Activated T-cell treated with anti-CD3 and anti-CD28 coated beads for 24 hours (primary cell): ENCODE data around the gene OR10A2.
"Not testable (repeated sequence)": the region's sequence is repeated elsewhere in the genome, so short reads cannot be mapped to it uniquely, and the experiment has no call there.

Experiments used
- DNase-seq: peaks from one replicate; pipeline ENCODE4 v3.0.0-alpha.2; 2020; ENCODE audit warnings: low read depth

OR10A2 gene, protein sequence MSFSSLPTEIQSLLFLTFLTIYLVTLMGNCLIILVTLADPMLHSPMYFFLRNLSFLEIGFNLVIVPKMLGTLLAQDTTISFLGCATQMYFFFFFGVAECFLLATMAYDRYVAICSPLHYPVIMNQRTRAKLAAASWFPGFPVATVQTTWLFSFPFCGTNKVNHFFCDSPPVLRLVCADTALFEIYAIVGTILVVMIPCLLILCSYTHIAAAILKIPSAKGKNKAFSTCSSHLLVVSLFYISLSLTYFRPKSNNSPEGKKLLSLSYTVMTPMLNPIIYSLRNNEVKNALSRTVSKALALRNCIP

DNA sequence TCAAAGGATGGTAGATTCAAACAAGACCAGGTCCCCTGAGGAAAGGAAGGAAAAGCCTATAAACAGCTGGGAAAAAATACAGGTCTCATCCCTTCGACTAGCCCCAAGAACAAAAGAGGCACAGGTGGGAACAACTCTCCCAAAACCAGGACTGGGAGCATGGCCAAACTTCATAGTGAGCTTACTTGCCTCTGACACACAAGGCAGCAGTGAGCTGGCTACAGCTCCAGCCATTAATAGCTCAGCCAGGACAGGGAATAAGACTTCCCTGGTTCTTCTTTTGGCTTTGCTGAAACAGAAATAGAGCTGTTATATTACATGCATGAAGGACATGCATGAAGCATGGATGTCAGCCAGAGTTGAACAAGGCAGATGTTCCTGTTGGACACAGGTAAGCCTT is at the start of gene OR10A2:
Gene OR10A2, plus strand, starts transcription at position 97 of the 400 bp plus-strand sequence. CDS start 6,698 bp downstream, outside the sequence.
- no peak for DNase-seq

DNA sequence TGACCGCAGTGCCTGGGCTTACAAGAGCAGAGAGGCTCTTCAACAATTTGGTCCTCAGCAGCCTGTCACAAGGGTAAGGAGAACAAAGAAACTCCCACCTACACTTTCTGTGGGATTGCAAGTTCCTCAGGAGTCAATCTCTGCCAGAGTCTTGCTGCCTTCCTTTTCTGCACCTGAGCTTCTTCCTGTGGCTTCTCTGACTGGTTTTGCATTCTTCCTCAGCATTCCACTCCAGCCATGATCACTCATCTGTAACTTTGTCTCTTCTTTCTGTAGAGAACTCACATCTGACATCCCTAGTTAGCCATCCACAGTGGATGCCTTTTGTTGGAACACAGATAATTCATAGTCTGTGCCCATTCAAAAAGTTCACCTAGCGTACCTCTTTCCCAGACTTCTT is 49.2 kb upstream of the OR10A2 start:
- no peak for DNase-seq

DNA sequence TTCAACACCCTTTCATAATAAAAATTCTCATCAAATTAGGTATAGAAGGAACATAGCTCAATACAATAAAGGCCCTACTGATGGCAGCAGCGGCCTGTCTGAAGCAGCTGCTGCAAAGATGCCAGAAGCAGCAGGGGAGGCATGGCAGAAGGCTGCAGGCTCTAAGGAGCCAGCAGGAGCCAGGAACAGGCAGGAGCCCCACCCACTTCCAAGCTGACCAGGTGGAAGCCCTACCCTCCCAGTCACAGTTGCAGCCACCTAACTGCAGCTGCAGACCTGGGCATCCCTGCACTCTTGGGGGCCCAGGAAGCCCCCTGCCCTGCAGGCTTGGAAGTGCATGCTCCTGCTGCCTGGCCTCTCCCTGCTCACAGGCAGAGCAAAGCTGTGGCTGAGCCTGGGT is 45.2 kb upstream of the OR10A2 start:
- no peak for DNase-seq

DNA sequence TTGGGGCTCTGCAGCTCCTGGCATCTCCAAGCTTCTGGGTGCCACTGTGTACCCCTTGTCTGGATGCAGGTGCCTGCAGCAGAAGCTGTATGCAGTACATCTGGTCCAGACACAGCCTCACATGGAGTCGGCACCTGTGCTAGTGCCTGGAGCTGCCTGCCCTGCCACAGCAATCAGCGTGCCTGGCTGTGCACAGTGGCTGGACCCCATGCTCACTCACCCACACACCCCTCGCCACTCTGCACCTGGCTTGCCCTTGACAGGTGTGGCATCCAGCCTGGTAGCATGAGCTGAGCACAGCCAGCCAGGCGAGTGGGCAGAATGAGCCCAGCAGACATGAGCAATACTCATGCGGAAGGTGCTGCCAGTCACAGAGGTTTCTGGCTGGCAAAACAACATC is 43.9 kb upstream of the OR10A2 start:
- no peak for DNase-seq

DNA sequence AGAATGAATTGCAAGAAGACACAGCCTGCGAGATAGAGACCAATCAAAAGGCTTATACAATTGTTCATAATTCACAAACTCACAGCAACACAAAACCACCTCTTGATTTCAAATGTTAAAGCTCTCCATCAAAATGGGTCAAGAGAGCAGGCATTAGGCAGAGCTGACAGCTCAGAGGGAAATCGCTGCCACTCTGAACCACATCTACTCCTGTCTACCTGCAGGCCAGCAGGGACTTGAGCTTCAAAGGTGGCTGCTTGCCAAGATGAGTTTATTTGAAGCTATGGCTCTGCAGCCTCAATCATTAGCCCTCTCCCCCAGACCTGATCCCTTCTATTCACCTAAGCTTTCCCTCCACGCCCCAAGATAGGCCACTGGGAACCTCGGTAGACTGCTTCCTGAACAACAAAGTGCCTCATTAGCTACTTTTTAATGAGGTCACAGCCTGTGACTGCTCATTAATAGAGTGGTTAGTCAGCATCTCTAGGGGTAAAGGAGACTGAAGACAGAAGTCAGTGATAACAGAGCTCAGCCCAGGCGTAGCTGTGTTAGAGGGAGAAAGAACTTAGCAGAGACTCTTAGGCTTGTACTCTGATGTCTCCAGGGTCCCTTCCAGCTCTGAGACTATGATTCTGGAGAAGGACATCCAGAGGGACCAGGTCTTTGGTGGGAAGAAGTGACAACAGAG is 38.6 kb upstream of the OR10A2 start:
- no peak for DNase-seq

DNA sequence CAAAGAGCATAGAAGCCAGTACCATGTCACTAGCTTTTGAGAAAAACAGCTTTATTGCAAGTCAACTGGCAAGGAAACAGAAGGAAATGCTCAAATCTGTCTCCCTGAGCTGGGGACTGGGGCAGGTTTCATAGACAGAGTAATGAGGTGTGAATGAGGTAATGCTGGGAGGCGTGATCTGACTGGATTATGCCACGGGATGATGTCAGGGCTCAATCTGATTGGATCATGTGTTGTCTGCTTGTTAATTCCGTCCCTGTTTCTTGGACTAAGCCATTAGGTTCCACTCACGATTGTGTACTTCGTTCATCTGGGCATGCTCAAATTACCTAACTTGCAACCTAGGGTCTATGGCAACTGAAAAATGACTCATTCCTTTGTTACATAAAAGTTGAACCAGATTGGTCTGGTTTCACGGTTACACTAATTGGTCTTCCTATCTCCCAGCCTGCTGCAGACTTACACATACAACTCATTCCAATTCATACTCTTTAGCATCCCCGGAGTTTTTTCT is 37.6 kb upstream of the OR10A2 start:
- no peak for DNase-seq

DNA sequence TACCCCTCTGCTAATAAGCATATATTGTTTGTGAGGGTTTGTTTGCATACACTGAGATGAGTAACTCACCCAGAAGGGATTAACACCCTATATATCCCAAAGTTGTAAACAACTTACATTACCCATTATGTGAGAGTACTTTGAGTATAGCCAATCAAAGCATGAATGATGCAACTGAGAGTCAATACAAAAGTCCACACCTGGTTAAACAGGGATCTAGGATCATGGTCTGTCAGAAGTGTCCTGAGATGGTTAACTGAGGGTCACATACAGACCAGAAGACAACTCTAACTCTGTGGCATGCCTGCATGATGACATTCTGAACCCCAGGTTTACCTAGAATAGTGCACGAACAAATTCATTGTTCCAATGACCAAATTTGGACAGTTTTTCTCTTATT is 34.8 kb upstream of the OR10A2 start:
- DNase-seq: no peak

DNA sequence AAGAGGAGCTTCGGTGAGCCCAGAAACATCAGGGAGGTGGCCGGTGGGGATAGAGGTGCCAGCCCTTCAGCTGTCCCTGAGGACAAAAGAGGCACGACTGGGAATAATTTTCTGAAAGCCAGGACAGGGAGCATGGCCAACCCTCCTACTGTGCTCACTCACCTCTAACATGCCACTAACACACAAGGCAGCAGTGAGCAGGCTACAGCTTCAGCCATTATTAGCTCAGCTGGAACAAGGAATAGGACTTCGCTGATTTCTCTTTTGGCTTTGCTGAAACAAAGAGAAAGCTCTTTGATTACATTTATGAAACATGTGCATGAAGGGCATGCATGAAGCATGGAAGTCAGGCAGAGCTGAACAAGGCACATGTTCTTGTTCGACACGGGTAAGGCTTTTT is 29.5 kb upstream of the OR10A2 start:
- DNase-seq: no peak

DNA sequence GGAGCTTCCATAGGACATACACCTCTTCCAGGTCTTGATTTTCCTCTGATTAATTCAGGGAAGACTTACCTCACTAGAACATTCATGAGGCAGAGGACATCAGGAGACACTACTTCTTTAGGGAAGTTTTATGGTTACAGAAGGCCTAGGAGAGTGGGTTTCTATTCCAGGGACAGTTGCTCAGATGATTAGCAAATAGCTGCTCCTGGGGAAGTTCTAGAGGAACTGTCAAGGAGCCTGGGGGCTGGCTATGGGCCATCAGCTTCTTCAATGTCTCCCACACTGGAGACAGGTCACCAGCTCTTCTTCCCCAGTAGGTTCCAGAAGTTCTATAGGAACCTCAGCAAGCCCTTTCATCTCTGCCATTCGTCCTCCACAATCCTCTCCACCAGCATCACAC is 28.8 kb upstream of the OR10A2 start:
- no peak for DNase-seq

DNA sequence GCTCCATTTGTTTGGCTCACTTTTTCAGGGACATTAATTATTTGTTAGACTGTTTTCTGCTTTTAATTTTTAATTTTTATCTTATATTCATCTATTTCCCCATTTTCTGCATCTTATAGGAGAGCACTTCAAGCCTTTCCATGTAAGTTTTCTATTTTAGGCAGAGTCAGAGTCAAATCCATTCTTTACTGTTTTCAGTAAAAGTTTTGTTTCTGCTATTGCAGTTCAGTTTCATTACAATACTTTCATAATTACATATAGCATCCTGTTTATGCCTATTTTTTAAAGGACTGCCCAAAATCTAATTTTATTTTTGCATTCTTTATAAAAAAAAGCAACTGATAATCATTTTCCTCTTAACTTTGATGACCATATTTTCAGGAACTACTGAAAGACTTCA is 21.2 kb upstream of the OR10A2 start:
- no peak for DNase-seq

DNA sequence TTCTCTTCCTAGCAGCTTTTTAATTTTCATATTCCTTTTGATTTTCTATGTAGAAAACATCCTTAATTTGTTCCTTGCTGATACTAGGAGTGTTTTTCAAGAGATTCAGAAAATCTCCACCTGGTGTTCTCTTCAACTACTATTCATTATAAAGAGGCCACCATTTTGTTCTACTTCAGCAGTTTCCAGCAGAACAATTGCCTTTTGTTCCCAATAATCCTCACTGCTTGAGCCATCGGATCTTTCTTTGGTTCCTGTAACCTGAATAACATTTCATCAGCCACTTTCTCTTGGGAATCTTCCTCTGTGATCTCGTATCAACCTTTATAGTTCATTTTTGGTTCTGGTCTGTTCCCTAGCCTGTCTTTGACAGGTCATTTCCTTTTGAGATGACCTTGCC is 19.2 kb upstream of the OR10A2 start:
- no peak for DNase-seq

DNA sequence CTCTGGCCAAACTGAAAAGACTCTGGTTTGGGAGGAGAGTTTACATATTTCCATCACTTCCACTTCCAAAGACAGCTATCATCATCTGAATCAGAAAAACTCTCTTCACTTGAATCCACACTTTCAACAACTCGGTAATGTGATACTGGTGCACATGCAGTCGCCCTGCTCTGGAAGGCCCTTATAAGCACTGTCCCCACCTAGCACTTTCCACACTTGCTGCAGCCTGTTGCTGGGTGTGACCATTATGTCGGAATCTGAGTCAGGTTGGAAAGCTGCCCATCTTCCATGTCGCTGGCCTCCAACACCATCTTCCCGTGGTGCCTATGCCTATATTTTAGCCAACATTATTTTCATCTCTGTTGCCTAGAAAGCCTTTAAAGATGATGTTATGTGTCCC is 18.5 kb upstream of the OR10A2 start:
- no peak for DNase-seq

DNA sequence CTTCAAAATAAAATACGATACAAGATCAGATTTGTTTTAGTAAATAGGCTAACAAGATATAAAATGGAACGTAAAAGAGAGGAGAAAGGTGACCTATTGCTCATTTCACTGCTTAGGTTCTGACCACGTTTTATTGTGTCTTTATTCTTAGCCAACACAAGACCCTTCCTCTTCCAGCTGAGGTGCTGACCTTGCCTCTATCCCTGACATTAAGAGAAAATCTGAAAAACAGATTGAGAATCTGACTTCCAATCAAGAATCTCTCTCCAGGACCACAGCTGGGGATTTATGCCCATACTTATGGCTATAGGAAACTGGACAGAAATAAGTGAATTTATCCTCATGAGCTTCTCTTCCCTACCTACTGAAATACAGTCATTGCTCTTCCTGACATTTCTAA is 17.5 kb upstream of the OR10A2 start, which contains the start of gene OR10A5:
Gene OR10A5, plus strand, starts transcription at position 301 of the 400 bp plus-strand sequence. Its CDS starts 0 bp downstream, at position 301.
- DNase-seq: no peak

DNA sequence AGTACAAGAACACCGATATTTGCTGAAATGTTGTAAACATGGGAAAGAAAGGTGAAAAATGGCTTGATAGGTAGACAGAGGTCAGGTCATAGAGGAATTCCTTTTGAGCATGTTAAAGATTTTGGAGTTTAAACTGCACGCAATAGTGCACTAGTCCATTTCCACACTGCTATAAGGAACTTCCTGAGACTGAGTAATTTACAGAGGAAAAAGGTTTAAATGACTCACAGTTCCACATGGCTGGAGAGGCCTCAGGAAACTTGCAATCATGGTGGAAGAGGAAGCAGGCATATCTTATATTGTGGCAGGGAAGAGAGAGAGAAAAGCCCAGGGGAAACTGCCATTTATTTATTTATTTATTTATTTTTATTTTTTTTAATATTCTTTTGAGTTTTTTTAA is 12.3 kb upstream of the OR10A2 start:
- DNase-seq: no peak

DNA sequence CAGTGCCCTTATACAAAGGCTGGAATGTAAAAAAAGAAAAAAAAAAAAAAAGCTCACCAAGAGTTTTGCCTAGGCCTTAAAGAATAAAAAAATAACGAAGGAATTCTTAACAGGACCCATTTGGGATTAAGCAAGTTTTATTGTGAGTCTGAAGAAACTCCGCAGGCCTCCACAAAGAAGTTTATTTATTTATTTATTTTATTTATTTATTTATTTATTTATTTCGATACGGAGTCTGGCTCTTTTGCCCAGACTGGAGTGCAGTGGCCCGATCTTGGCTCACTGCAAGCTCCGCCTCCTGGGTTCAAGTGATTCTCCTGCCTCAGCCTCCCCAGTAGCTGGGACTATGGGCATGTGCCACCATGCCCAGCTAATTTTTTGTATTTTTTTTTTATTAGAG is 8.1 kb upstream of the OR10A2 start:
- DNase-seq: not testable (repeated sequence)

DNA sequence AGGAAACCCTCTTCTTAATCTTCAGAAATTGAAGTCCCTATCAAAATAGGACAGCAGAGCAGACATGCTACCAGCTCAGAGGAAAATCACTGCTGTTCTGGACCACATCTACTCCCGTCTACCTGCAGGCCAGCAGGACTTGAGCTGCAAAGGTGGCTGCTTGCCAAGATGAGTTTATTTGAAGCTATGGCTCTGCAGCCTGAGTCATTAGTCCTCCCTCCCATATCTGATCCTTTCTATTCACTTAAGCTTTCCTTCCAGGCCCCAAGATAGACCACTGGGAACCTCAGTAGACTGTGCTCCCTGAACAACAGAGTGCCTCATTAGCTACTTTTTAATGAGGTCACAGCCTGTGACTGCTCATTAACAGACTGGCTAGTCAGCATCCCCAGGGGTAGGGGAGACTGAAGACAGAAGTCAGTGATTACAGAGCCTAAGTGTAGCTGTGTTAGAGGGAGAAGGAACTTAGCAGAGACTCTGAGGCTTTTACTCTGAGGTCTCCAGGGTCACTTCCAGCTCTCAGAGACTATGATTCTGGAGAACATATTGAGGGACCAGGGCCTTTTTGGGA is 6.8 kb upstream of the OR10A2 start:
- no peak for DNase-seq

DNA sequence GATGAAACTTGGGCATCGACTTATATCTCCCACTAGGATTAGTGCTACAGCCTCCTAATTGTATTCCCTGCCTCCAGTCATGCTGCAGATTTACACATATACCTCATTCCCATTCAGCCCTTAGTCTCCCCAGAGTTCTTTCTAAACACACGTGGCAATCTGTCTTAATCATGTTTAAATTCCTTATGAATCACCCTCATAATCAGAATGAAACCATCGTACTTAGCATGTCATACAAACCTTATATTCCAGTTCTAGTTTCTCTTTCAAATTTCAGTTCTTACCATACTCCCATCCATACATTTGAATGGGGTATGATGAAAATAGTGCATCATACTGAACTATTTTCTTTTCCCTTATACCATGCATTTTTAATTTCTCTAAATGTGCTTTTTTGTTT is 6.0 kb upstream of the OR10A2 start:
- no peak for DNase-seq

DNA sequence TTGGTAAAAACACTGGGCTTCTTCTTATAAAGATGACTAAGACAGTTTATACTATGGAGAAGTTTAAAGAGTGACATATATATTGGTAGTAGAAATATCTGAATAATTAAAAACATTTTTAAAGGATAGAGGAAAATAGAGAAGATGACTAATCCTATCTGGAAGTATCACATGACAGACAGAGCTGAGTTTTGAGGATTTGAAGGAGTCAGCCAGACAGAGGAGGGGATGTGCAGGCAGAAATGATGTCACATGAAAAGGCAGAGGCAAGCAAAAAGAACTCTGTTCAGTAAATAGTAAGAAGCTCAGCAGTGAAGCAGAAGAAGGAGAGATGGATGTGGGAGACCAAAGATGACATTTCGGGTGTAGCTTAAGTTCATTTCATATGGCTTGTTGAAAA is 1.6 kb downstream of the OR10A2 start:
- DNase-seq: no peak

DNA sequence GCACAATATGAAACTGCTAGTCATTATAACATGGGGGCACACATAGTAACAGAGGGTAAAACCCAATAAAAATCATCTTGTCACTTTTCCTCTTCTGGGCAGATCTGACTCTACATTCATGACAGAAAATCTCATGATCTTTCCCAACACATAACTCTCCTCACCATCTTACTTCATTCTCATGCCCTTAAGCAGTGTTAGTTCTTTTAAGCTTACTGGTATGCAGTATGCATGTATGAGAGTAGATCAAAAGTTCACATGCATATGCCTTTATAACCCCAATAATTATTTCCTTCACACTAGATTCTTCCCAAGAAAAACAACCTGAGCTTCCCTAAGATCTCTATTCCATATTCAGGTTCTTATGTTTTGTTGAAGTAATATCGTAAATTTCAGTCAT is 8.4 kb downstream of the OR10A2 start:
- DNase-seq: no peak

DNA sequence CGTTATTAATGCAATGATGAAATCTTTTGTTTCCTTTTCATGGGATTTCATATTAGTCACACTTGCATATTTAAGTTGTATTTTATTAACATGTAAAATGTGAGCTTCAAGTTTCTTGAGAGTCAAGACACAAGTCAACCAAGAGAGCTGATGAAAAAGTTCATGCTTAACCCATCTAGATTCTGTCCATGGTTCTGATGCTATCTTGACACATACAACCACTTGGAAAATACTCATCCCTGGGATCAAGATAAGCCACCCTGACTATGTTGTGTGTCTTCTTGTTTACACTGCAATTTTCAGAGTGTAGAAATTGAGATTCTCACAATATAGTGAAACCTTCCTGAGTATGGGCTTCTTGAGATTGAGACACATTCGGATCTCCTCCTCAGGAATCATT is 12.9 kb downstream of the OR10A2 start:
- no peak for DNase-seq

DNA sequence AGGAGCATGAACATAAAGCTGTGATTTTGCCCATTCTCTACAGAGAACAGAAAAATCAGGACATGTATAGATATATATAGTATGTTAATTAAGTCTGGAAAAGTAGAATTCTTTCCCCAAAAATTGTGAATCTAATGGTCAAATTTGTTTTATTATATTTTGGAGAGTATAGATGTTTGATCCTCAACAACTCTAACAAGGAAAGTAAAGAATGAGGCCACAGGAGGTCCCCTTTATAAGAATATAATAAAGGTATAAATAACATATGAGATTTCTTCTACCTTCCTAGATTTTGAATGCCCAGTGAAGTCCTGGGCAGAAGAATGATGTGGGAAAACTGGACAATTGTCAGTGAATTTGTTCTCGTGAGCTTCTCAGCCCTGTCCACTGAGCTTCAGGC is 13.5 kb downstream of the OR10A2 start, which contains the start of gene OR10A4:
Gene OR10A4, plus strand, starts transcription at position 301 of the 400 bp plus-strand sequence. Its CDS starts 23 bp downstream, at position 324.
- no peak for DNase-seq

DNA sequence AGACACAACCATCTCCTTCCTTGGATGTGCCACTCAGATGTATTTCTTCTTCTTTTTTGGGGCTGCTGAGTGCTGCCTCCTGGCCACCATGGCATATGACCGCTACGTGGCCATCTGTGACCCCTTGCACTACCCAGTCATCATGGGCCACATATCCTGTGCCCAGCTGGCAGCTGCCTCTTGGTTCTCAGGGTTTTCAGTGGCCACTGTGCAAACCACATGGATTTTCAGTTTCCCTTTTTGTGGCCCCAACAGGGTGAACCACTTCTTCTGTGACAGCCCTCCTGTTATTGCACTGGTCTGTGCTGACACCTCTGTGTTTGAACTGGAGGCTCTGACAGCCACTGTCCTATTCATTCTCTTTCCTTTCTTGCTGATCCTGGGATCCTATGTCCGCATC is 14.1 kb downstream of the OR10A2 start:
- no peak for DNase-seq

DNA sequence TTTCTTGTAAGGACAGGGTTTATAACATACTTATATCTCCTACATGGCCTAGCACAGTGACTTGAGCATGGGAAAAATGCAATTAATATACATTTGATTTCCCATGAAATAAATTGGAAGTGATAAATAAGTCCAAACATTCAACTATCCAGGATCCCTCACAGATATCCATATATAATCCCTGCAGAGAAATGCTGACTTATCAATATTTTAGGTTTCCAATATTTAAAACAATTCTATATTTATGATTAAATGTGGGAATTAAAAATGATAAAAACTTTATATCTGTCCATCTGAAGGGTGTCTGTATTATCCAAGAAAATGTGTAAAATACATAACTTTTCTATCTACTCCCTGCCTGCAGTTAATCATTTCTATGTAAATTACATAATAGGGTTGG is 19.9 kb downstream of the OR10A2 start:
- DNase-seq: no peak
